AG04449 (cell line): ENCODE results near the gene SHBG.

Source experiments
- CTCF ChIA-PET: fragments of 350-600 bp; formaldehyde crosslinking; extraction: SDS; loops from one replicate; lab custom pipeline; 2021; ENCODE audit warnings: antibody characterized with exemption; lab: Yijun Ruan, JAX
- POLR2A ChIA-PET: fragments of 400-600, 350-600 bp; formaldehyde crosslinking; extraction: SDS; loops from one replicate; lab custom pipeline; 2020; ENCODE audit warnings: antibody characterized with exemption, inconsistent platforms; lab: Yijun Ruan, JAX
- DNase-seq: peaks from one replicate; pipeline ENCODE4 v3.0.0-alpha.2; 2010; ENCODE audit warnings: low read depth, low spot score
- H3K4me3 ChIP-seq: 2 replicates; pipeline ENCODE4 v1.5.1; 2011; ENCODE audit warnings: low read depth, mild to moderate bottlenecking, control low read depth, low read length
- CTCF ChIP-seq: IDR thresholded peaks from one replicate; pipeline ENCODE4 v1.5.1; 2011; ENCODE audit warnings: mild to moderate bottlenecking, moderate library complexity, low read length, control low read depth, inconsistent platforms; ENCODE audit not compliant: insufficient read depth; ENCODE audit errors: missing control alignments

The SHBG gene

GRCh38 chr17:7626307-7626706 is 3.6 kb upstream of the SHBG start:
- peak overlapping the region; percentile 65 for H3K4me3 ChIP-seq
- ChIA-PET CTCF (interaction anchor here (9.7 to 11.1 kb wide), 2 partner anchors 10 to 60 kb away, joined by 67 to 201 read pairs; partner anchors contain the start of genes FXR2, TP53 and WRAP53), POLR2A (interaction anchor here (2.0 to 2.2 kb wide), 2 partner anchors 12 to 60 kb away, joined by 14 to 15 read pairs; partner anchors contain the start of genes FXR2 and TP53)

GRCh38 chr17:7626956-7627249 is 3.0 kb upstream of the SHBG start:
- CTCF ChIA-PET: interaction anchor here (0.6 to 11.1 kb wide), 5 partner anchors 11 to 117 kb away, joined by 3 to 201 read pairs (median 4); partner anchors contain the start of genes FXR2, TP53 and WRAP53
- DNase-seq: no peak
- TF ChIP-seq CTCF: no peak
- H3K4me3 ChIP-seq: peak overlapping the region; percentile 65
- POLR2A ChIA-PET: interaction anchor here (2.0 to 2.2 kb wide), 2 partner anchors 12 to 60 kb away, joined by 14 to 15 read pairs; partner anchors contain the start of genes FXR2 and TP53

More at GRCh38 chr17:7626307-7626706, 3.6 kb upstream of the SHBG start:
- no peak for TF ChIP-seq CTCF
- DNase-seq: no peak

- peak within 1 kb of the TSS; percentile 65 for H3K4me3 ChIP-seq
- CTCF ChIA-PET: interaction anchor here (0.6 to 11.1 kb wide), 7 partner anchors 9 to 116 kb away, joined by 3 to 201 read pairs (median 4); partner anchors contain the start of genes FXR2, TP53 and WRAP53
- TF ChIP-seq CTCF: no peak
- POLR2A ChIA-PET: interaction anchor here (0.5 to 2.2 kb wide), 6 partner anchors 13 to 67 kb away, joined by 3 to 15 read pairs (median 4); partner anchors contain the start of genes FXR2 and TP53
- DNase-seq: peak; percentile 52
Measured at GRCh38 chr17:7627250-7628121, 2.4 kb upstream of the SHBG start, which contains the start of gene SAT2. SAT2 (minus strand) TSS chr17:7627821; CDS start chr17:7627635, 186 bp downstream.

- POLR2A ChIA-PET: interaction anchor here (1.1 kb wide), 1 partner anchor 55 kb away, joined by 5 read pairs; the partner anchor contains the start of gene TP53
- CTCF ChIA-PET: interaction anchor here (0.7 to 11.1 kb wide), 23 partner anchors 10 to 426 kb away, joined by 3 to 201 read pairs (median 7); partner anchors contain the start of genes ATP1B2, FXR2, TP53 and WRAP53
- TF ChIP-seq CTCF: no peak
- no peak overlapping the region for H3K4me3 ChIP-seq
- no peak for DNase-seq
Measured at GRCh38 chr17:7631398-7632380, 1.8 kb downstream of the SHBG start.

- ChIA-PET CTCF (interaction anchor here (0.7 to 11.1 kb wide), 26 partner anchors 8 to 425 kb away, joined by 3 to 201 read pairs (median 6); partner anchors contain the start of genes ATP1B2, FXR2, TP53 and WRAP53), POLR2A (interaction anchor here (1.1 kb wide), 1 partner anchor 54 kb away, joined by 5 read pairs; the partner anchor contains the start of gene TP53)
- no peak for DNase-seq
Measured at GRCh38 chr17:7632492-7632894, 2.6 kb downstream of the SHBG start.

More at GRCh38 chr17:7632492-7632894, 2.6 kb downstream of the SHBG start:
- H3K4me3 ChIP-seq: no peak overlapping the region
- peak; percentile 58 for TF ChIP-seq CTCF
